Right hindlimb (tissue), 1 donor: ENCODE data around the gene CELSR2.
A peak's percentile ranks its signal among the peaks of the same experiment; 100 is the strongest.

Experiments
- DNase-seq: peaks from one replicate; pipeline ENCODE4 v3.0.0-alpha.2; 2018

The CELSR2 gene

DNA sequence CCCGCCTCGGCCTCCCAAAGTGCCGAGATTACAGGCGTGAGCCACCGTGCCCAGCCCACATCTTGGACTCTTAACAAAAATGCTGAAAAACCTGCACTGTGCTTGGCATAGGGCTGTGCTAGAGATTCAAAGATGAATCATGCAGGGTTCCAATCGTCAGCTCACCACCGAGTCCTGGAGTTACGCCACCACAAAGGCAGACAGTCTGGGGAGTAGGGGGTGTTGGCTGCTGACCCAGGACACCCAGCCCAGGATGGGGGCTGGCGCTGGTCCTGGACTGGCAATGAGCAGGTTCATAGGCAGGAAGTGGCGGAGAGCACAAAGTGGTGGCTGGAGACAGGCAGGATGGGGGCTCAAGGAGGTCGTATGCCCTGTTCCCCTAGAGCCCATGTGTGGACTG lies 17.6 kb downstream of the CELSR2 start:
- no peak for DNase-seq

DNA sequence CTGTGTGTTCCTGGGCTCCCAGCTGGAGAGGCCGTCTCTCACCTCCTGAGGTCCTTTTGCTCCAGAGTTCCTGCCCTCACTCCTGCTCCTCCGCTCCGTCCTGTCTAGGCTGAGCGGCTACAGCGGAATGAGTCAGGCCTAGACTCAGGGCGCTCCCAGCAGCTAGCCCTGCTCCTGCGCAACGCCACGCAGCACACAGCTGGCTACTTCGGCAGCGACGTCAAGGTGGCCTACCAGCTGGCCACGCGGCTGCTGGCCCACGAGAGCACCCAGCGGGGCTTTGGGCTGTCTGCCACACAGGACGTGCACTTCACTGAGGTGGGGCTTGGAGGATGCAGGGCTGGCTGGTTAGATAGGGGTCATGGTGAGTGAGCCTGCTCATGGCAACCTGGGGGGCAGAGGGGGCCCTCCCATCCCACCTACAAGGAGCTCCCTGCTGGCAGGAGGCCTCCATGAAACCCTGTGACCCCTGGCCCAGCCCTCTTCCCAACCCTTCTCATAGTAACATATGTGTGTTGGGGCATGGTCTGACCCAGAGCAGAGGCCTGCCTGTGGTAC lies 18.5 kb downstream of the CELSR2 start:
- no peak for DNase-seq

DNA sequence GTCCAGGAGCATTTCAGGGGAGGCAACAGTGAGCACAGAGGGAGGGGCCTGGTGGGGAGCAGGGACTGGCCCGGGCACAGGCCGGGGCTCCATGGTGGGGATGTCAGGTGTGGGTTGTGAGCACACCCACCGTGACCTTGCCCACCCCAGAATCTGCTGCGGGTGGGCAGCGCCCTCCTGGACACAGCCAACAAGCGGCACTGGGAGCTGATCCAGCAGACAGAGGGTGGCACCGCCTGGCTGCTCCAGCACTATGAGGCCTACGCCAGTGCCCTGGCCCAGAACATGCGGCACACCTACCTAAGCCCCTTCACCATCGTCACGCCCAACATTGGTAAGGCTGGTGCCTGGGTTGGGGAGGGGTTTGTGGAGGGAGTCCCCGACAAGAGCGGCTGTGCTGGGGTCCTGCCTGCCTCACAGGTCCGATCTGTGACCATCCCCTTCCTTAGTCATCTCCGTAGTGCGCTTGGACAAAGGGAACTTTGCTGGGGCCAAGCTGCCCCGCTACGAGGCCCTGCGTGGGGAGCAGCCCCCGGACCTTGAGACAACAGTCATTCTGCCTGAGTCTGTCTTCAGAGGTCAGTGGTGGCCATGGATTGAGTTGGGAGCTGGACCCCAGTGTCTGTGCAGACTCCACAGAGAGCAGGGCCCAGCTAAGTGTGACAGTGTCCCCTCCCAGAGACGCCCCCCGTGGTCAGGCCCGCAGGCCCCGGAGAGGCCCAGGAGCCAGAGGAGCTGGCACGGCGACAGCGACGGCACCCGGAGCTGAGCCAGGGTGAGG lies 19.3 kb downstream of the CELSR2 start:
- DNase-seq, result no peak

DNA sequence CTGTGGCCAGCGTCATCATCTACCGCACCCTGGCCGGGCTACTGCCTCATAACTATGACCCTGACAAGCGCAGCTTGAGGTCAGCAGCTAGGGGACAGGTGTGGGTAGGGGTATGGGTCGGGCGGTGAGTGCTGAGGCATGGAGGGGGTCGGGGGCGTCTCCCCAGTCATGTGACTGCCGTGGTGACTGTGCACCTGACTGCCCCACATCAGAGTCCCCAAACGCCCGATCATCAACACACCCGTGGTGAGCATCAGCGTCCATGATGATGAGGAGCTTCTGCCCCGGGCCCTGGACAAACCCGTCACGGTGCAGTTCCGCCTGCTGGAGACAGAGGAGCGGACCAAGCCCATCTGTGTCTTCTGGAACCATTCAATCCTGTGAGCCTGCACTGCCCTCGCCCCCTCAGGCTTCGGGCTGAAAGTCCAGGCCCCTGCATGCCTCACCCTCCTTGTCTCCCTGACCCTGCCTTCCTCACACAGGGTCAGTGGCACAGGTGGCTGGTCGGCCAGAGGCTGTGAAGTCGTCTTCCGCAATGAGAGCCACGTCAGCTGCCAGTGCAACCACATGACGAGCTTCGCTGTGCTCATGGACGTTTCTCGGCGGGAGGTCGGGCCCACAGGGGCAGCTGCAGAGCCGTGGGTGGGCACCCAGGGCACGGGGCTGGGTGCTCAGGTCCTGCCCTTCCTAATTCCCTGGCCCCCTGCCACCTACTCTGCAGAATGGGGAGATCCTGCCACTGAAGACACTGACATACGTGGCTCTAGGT lies 20.1 kb downstream of the CELSR2 start:
- no peak for DNase-seq

DNA sequence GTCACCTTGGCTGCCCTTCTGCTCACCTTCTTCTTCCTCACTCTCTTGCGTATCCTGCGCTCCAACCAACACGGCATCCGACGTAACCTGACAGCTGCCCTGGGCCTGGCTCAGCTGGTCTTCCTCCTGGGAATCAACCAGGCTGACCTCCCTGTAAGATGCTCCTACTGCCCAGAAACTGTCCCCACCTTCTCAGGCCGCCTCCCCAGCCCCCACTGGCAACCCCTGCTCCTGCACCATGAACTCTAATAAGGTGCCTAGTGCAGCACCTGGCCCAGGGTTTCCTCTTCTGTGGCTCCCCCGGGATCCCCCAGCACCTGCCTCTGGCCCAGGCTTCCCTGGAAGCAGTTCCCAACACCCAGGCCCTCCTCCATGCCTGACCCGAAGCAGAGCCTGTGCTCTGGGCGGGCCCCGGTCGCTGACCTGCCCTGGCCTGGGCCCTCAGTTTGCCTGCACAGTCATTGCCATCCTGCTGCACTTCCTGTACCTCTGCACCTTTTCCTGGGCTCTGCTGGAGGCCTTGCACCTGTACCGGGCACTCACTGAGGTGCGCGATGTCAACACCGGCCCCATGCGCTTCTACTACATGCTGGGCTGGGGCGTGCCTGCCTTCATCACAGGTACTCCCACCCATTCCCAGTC lies 20.8 kb downstream of the CELSR2 start:
- DNase-seq, result peak; percentile 10

DNA sequence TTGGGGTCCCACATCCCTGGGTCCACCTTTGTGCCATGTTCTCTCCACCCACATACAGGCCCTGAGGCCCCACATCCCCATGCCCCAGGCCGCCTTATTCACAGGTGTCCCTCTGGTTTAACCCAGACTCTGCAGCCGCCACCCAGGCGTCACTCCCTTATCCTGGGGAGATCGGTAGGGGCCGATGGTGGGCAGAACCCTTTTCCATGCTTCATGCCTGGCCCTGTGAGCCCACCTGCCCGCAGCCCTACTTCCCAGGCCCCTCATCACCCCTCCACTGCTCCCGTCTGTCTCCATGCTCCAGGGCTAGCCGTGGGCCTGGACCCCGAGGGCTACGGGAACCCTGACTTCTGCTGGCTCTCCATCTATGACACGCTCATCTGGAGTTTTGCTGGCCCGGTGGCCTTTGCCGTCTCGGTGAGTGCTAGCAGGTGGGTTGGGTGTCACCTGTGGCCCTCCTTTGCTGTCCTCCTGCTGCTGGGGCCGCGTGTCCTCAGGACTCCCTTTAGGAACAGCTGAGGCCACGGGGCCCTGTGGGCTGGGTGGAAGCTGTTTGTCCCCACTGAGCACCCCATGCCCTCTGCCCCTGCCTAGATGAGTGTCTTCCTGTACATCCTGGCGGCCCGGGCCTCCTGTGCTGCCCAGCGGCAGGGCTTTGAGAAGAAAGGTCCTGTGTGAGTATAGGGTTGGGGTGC lies 21.4 kb downstream of the CELSR2 start:
- DNase-seq, result peak; percentile 14

DNA sequence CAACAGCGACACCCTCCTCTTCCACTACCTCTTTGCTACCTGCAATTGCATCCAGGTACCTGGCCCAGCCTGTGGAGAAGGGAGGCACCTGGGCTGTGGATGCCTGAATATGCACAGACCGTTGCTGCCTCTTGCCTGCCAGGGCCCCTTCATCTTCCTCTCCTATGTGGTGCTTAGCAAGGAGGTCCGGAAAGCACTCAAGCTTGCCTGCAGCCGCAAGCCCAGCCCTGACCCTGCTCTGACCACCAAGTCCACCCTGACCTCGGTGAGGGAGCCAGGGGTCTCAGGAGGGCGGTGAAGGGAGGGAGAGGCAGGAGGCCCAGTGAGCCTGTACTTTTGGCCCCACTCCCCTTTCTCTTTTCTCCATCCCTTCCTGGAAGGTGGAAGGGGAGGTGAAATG lies 22.1 kb downstream of the CELSR2 start:
- peak; percentile 14 for DNase-seq

DNA sequence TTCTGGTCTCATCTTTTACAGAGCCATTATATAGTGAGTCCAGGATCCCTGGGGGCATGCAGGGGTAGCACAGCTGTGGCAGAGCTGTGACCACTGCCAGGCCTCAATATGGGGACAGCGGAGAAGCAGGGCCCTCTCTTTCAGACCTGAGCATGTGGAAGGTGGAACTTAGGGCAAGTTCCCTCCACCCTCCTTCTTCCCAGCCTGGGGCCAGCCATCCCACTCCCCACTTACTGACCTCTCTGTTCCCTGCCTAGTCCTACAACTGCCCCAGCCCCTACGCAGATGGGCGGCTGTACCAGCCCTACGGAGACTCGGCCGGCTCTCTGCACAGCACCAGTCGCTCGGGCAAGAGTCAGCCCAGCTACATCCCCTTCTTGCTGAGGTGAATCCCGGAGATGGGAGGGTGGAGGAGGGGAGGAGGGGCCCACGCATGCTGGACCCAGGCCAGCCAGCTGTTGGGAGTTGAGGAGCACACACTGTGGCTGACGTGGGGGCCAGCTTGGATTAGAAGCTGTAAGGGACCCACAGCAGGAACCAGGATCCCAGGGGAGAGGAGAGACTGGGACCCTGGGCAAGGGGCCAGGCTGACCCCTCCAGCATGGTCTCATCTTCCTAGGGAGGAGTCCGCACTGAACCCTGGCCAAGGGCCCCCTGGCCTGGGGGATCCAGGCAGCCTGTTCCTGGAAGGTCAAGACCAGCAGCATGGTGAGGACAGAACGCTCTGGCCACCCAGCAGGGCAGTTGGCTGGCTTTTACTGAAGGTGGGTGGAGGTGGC lies 22.9 kb downstream of the CELSR2 start:
- DNase-seq, result peak; percentile 58

DNA sequence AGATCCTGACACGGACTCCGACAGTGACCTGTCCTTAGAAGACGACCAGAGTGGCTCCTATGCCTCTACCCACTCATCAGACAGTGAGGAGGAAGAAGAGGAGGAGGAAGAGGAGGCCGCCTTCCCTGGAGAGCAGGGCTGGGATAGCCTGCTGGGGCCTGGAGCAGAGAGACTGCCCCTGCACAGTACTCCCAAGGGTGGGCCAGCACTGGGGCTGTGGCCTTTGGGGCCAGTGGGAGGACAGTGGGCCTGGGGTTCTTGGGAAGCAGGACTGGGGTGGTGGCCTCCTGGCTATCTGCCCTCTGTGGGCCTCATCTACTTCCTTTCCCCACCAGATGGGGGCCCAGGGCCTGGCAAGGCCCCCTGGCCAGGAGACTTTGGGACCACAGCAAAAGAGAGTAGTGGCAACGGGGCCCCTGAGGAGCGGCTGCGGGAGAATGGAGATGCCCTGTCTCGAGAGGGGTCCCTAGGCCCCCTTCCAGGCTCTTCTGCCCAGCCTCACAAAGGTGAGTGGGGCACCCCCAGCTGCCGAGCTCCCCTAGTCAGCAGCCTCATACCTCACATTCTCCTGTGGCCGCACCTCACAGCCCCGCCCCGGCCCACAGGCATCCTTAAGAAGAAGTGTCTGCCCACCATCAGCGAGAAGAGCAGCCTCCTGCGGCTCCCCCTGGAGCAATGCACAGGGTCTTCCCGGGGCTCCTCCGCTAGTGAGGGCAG lies 23.6 kb downstream of the CELSR2 start:
- peak; percentile 18 for DNase-seq

DNA sequence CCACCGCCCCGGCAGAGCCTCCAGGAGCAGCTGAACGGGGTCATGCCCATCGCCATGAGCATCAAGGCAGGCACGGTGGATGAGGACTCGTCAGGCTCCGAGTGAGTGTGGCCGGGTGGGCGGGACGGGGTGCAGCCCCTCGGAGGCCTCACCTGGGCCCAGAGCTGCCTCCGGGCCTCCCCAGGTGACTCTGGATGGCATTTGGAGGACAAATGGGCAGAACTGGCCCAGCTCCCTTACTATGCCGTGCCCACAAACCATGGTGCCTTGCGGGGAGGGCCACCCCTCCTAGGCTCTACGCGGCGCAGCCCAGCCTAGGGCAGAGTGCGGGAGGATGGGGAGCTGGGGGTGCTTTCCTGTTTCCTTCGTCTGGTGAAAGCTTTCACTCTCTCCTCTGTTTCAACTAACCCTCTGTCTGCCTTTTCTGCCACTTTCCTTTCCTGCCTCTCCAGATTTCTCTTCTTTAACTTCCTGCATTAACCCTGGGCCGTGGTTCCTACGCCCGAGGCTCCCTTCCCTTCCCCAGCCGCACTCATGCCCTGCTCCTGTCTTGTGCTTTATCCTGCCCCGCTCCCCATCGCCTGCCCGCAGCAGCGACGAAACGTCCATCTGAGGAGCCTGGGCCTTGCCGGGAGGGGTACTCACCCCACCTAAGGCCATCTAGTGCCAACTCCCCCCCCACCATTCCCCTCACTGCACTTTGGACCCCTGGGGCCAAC lies 24.4 kb downstream of the CELSR2 start:
- no peak for DNase-seq

DNA sequence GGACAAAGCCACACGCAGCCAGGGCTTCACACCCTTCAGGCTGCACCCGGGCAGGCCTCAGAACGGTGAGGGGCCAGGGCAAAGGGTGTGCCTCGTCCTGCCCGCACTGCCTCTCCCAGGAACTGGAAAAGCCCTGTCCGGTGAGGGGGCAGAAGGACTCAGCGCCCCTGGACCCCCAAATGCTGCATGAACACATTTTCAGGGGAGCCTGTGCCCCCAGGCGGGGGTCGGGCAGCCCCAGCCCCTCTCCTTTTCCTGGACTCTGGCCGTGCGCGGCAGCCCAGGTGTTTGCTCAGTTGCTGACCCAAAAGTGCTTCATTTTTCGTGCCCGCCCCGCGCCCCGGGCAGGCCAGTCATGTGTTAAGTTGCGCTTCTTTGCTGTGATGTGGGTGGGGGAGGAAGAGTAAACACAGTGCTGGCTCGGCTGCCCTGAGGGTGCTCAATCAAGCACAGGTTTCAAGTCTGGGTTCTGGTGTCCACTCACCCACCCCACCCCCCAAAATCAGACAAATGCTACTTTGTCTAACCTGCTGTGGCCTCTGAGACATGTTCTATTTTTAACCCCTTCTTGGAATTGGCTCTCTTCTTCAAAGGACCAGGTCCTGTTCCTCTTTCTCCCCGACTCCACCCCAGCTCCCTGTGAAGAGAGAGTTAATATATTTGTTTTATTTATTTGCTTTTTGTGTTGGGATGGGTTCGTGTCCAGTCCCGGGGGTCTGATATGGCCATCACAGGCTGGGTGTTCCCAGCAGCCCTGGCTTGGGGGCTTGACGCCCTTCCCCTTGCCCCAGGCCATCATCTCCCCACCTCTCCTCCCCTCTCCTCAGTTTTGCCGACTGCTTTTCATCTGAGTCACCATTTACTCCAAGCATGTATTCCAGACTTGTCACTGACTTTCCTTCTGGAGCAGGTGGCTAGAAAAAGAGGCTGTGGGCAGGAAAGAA lies 25.5 kb downstream of the CELSR2 start:
- no peak for DNase-seq

DNA sequence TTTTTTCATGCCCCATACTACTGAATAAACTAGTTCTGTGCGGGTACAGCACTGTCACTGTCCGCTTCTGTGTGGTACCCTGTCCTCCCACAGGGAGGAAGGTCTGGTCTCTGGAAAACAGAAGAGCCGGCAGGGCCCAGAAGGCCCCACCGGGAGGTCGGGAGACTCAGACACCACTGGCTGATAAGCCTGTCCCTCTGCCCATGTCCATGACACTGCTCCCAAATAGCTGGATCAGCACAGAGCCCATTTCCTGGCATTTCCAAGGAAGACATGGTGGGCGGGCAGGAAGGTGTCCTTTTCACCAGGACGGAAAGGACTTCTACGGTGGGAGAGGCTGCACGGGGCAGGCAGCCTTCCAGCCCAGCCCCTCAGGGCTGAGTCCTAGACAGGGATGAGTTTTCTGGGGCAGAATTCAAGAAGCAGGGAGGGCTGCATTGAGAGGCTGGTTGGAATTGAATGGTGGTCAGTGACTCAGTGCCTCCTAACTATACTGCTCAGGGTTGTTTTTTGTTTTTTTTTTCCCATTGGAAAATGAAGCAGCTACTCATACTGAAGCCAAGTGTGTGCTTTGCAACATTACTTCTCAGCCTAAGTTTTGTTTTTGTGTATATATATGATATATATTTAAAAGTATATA lies 26.5 kb downstream of the CELSR2 start:
- peak; percentile 31 for DNase-seq

DNA sequence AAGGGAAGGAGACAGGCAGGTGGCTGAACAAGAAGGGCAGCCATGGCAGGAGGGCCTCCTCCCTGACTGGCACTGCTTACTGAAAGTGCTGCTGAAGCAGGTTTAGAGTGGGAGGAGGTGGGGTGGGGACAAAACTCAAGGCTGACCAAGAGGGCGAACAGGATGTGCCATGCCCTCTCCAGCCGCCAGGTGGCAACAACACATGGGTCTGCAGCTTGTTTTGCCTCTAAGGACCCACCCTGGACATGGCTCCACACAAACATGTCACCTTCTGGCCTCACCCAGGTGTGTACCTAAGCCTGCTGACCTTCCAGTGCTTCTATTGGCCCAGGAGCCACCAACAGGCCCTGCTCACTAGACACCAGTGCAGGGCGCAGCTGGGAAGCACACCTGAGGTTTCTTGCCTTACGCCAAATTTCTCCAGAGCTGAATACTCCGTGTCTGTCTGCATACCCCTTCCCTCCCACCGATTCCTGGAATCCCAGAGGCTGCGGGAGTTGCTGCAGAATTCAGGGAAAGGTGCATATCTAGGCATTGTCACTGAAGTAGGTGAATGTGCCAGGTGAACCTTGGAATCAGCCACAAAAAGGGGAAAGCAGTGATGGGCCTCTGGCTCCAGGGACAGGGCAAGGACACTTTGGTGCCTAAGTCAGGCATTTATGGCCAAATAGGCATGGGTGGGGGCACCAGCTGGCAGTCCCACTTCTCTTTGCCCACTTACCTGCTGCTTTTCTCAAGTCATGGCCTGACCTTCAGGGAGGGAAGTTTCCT lies 28.3 kb downstream of the CELSR2 start:
- peak; percentile 73 for DNase-seq

DNA sequence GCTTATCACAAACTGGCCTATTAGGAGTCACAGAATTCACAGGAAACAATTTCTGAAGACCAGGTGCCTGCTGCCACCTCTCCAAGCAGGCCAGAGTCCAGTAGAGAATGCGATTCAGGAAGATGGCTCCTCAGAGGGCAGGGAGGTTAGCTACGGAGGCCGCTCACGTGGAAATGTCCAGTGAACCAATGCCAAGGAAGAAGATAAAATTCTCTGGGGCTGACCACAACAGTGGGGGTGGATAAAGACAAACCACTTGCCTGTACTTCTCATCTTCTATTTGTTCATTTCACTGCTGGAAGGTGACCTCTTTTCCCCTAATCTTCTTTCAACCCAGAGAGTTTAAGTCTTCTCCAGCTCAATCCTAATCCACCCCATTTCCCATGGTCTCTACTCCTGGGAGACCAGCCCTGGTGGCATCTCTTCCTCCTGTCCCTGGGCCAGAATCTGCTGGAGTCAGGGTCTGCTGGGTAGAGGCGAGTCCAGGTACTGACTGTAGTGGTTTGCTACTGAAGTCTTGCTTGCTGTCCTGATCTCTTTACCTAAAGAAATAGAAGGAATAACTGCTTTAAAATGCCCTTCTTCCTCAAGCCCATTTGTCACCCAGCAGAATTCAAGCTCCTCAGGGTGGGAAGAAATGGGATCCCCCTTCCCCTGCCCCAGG lies 30.4 kb downstream of the CELSR2 start:
- no peak for DNase-seq

DNA sequence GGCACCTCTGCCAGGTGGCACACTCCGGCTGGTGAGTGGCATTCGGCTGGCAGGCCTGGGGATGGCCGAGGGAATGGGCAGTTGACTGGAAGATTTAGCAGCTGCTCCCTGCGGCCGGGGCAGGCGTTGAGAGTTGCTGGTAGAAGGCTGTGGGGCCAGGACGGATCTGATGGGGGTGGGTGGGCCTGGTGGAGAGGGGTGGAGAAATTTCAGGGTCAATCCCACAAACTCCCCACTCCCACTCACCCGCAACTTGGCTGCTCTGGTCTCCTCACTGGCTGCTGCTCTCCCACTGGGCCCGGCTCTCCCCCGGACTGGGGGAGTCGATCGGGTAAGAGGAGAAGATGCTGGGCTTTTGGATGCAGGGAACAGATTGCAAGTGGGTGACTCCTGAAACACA lies 31.5 kb downstream of the CELSR2 start:
- DNase-seq, result no peak

DNA sequence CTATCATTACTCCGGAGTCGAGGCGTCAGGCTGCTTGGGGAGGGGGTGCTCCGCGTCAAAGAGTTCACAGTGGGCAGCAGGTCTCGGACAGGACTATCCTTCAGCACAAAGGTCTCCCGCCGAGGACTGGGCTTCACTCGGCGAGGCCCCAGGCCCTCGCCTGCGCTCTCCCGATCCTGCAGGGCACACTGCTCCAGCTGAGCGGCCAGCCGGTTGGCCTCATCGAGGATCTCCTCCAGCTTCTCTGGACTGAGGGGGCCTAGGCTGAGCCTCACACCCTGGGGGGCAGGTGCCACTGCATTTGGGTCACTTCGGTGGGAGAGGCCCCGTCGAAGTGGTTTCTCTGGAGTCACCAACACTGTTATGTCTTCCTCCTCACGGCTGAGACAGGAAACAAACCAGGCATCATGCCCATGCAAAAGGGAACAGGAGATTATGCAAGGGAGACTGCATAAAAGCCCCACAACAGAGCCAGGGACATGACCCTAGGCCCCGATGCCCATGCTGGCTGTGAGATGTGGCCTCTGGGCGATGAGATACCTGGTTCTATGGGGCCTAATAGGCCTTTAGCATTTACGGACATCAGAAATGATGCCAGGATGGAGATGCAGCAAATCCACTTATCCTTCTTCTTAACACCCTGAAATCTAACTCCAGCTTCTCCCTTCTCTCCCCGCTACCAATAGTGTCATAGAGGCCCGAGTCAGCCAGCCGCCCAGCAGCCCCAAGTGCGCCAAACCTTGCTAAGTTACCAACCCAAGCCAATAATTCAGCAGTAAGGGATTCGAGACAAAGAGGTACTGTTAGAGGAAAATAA lies 32.5 kb downstream of the CELSR2 start:
- DNase-seq, result no peak

DNA sequence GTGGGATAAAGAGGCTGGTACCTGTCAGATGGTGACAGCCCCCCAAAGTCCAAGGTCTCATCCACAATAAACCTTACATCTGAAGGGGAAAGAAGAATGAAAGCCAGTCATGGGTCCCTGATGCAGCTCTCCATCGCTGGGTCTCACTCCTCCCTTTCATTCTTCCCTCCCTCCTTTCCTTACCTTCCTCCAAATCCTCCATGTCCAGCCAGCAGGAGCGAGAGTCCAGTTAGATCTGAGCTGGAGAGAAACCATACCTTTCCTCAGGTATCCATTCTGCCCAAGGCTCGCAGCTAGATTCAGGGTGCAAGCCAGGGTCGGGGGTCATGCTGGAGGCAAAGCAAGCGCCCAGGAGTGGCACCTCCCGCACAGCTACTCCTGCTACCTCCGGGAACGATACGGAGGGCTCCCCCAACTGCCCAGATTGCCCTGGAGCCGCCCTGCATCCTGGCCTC lies 33.2 kb downstream of the CELSR2 start:
- no peak for DNase-seq
